C4-2B (cell line): ENCODE results near the gene TEDC2.

Source experiments
- H3K27ac ChIP-seq: fragments of 450-650 bp; 2 replicates; pipeline ENCODE4 v1.5.1; 2017
- ZFX ChIP-seq: fragments of 450-650 bp; IDR thresholded peaks from 2 replicates; pipeline ENCODE4 v1.6.1; 2017
- TF ChIP-seq, protein P1 (sequence below): fragments of 450-650 bp; conservative IDR thresholded peaks from 2 replicates; pipeline ENCODE4 v1.5.1; 2017; ENCODE audit warnings: mild to moderate bottlenecking

TEDC2 gene

DNA sequence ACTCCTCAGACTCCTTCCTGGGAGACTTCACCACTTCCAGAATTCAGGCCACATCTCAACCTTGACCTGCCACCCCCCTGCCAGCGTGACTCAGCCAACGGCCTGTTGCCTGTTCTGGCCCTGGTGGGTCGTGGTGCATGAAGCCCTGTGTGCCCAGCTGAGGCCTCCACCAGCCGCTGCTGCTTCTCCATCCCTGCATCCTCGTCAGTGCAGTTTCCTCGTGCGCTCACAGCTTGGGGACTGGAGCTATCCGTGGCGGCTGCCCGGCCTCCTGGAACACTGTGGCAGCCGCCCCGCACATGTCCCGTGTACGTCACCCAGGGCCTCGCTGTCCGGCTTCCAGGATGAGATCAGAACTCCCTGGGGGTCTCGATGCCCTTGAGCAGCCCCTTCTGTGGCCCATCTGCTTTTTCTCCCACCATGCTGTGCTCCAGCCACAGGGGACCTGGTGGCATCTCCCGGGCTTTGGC, 8.0 kb upstream of the TEDC2 start:
- H3K27ac ChIP-seq, result no peak overlapping the region
- TF ChIP-seq, protein P1, sequence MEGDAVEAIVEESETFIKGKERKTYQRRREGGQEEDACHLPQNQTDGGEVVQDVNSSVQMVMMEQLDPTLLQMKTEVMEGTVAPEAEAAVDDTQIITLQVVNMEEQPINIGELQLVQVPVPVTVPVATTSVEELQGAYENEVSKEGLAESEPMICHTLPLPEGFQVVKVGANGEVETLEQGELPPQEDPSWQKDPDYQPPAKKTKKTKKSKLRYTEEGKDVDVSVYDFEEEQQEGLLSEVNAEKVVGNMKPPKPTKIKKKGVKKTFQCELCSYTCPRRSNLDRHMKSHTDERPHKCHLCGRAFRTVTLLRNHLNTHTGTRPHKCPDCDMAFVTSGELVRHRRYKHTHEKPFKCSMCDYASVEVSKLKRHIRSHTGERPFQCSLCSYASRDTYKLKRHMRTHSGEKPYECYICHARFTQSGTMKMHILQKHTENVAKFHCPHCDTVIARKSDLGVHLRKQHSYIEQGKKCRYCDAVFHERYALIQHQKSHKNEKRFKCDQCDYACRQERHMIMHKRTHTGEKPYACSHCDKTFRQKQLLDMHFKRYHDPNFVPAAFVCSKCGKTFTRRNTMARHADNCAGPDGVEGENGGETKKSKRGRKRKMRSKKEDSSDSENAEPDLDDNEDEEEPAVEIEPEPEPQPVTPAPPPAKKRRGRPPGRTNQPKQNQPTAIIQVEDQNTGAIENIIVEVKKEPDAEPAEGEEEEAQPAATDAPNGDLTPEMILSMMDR, result no peak
- TF ChIP-seq ZFX, result no peak

DNA sequence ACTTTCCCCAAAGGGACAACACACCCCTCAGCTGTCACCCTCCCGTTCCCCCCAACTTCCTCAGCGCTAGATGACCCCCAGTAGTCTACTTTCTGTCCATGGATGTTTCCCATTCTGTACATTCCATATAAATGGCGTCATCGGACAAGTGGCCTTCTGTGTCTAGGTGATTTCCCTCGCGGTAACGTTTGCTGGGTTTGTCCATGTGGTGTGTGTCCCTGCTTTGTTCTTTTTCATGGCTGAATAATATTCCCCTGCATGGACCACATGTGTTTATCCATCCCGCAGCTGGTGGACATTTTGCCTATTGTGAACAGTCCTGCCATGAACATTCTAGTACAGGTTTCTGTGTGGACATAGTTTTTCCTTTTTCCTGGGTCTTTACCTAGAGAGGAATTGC, 7.3 kb upstream of the TEDC2 start:
- no peak overlapping the region for H3K27ac ChIP-seq
- TF ChIP-seq ZFX, result no peak
- TF ChIP-seq, protein P1, result no peak

DNA sequence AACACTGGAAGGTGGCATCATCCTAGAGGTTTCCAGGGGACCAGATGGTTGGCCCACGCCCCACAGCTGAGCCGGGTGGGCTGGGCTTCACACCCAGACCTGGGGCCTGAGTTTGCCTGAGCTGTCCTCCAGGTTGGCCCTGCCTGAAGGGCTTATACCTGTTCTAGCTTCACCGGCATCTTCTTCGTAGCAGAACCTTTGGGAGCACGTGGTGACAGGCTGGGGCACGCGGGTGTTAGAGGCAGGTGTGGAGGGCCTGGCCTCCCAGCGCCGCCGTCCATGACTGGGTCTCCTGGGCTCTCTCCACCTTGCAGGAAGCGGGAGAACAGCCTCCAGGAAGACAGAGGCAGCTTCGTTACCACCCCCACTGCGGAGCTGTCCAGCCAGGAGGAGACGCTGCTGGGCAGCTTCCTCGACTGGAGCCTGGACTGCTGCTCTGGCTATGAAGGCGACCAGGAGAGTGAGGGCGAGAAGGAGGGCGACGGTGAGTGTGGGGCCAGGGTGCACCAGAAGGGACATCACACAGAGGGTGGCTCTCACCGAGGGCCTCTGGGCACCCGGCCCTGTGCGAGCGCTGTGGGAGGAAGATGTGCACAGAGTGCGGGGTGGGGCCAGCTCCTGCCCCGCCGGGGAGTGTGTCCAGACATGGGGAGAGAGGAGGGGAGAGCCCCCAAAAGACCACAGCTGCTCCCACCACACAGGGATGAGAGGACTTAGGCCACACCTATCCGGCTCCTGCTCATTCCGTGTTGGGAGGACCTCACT, 4.6 kb upstream of the TEDC2 start:
- no peak for TF ChIP-seq ZFX
- TF ChIP-seq, protein P1, result no peak
- no peak overlapping the region for H3K27ac ChIP-seq

DNA sequence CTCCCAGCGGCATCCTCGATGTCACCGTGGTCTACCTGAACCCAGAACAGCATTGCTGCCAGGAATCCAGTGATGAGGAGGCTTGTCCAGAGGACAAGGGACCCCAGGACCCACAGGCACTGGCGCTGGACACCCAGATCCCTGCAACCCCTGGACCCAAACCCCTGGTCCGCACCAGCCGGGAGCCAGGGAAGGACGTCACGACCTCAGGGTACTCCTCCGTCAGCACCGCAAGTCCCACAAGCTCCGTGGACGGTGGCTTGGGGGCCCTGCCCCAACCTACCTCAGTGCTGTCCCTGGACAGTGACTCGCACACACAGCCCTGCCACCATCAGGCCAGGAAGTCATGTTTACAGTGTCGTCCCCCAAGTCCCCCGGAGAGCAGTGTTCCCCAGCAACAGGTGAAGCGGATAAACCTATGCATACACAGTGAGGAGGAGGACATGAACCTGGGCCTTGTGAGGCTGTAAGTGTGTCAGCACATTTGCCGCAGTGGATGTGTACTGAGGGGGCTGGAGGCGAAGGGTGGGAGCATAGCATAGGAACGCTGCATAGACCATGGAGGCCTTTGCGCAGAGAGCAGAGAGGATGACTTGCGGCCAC, 3.3 kb upstream of the TEDC2 start:
- TF ChIP-seq, protein P1, result no peak
- TF ChIP-seq ZFX, result no peak
- no peak overlapping the region for H3K27ac ChIP-seq

DNA sequence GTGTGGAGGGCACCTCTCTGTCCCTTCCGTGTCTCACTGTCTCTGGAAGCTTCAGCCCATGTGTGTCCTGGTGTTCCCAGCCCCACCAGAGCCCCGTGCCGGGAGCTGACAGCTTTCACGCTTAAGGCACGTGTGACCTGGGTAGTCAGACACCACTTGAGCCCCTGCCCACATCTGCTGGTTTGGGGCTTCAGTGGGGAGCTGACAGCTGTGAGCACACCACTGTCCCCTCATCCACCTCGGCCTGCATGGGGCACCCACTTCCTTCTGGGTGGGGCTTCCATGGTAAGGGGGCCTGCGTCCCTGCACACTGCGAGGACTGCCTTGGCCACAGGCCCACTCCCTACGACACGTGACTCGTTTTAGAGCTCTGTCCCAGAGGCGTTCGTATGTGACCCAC, 2.6 kb upstream of the TEDC2 start:
- TF ChIP-seq, protein P1, result no peak
- no peak for TF ChIP-seq ZFX
- H3K27ac ChIP-seq, result no peak overlapping the region

DNA sequence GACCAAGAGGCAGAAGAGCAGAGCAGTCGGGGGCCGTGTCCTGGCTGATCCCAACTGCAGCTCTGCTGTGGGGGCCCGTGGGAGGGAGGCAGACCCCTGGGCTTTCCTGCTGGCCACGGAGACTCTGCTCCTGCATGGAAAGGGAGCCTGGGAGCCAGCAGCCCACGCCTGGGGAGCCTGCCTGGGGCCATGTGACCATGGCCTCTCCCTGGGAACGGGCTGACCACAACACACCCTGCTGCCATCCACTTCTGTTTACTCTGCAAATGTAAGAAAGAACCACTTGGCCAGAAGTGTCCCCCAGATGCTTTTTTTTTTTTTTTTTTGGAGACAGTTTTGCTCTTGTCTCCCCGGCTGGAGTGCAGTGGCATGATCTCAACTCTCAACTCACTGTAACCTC, 2.0 kb upstream of the TEDC2 start:
- H3K27ac ChIP-seq, result no peak overlapping the region
- TF ChIP-seq, protein P1, result no peak
- TF ChIP-seq ZFX, result no peak

DNA sequence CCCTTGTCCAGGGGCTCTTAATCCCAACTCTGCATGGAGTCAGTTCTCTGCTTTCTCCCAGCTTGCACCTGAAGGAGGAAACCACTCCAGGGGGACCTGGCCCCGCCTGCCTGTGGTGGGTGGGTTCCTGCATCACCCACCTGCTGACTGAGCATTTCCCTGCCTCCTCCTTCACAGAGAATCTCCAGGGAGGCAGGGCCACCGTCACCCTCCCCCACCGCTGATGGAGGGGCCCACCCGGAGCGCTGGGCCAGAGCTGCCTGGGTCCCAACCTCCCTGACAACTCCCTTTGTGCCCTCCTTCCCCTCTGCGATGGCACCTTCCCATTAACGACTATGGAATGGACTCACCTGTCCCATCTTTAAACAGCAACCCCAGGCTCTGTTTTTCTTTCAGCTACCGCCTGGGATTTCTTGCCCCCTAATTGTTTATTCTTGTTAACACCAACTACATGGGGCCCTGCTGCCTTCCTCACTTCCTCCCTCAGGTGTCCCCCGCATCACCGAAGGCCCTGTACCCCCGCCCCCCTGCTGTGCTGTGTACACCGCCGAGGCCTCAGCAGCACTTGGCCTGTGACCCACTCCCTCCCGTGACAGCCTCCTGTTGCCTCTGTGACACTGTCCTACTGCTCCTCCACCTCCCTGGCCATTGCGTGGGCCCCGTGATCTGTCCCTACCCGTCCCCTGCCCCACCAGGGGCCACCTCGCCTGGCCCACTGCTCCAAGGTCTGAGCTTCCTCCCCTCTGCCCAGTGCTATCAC, 842 bp upstream of the TEDC2 start:
- H3K27ac ChIP-seq, result peak overlapping the region; percentile 75
- TF ChIP-seq, protein P1, result no peak
- no peak for TF ChIP-seq ZFX
